HG03558 (cell line): ENCODE measurements around the gene ASB4.
"Not testable (repeated sequence)": the region's sequence is repeated elsewhere in the genome, so short reads cannot be mapped to it uniquely, and the experiment has no call there.

Experiments used
- ATAC-seq: cut with Tn5 transposase; IDR thresholded peaks from one replicate; pipeline ENCODE4 v1.9.1; 2021; ENCODE audit warnings: moderate number of reproducible peaks; ENCODE audit not compliant: unreplicated experiment; ENCODE audit errors: extremely low read depth

Gene ASB4

GRCh38 chr7:95476904-95477594 is 8.7 kb upstream of the ASB4 start:
- ATAC-seq: no peak

- no peak for ATAC-seq
Measured at GRCh38 chr7:95478272-95479037, 7.3 kb upstream of the ASB4 start.

- no peak for ATAC-seq
Measured at GRCh38 chr7:95479992-95480624, 5.6 kb upstream of the ASB4 start.

- ATAC-seq: no peak
Measured at GRCh38 chr7:95481271-95482165, 4.2 kb upstream of the ASB4 start.

GRCh38 chr7:95482424-95482823 is 3.3 kb upstream of the ASB4 start:
- no peak for ATAC-seq

GRCh38 chr7:95490231-95490762 is 4.6 kb downstream of the ASB4 start:
- ATAC-seq: no peak

- no peak for ATAC-seq
Measured at GRCh38 chr7:95491201-95491600, 5.5 kb downstream of the ASB4 start.

- ATAC-seq: no peak
Measured at GRCh38 chr7:95491634-95492314, 6.0 kb downstream of the ASB4 start.

GRCh38 chr7:95493247-95493646 is 7.5 kb downstream of the ASB4 start:
- no peak for ATAC-seq

- ATAC-seq: no peak
Measured at GRCh38 chr7:95493844-95494243, 8.1 kb downstream of the ASB4 start.

- peak; percentile 96 for ATAC-seq
Measured at GRCh38 chr7:95501261-95501832, 15.6 kb downstream of the ASB4 start.

GRCh38 chr7:95502403-95502802 is 16.7 kb downstream of the ASB4 start:
- no peak for ATAC-seq

- ATAC-seq: no peak
Measured at GRCh38 chr7:95503271-95504131, 17.8 kb downstream of the ASB4 start.

- not testable (repeated sequence) for ATAC-seq
Measured at GRCh38 chr7:95504132-95504588, 18.4 kb downstream of the ASB4 start.

GRCh38 chr7:95508780-95509179 is 23.0 kb downstream of the ASB4 start:
- no peak for ATAC-seq

- no peak for ATAC-seq
Measured at GRCh38 chr7:95509199-95509598, 23.5 kb downstream of the ASB4 start.

- peak; percentile 89 for ATAC-seq
Measured at GRCh38 chr7:95511716-95512260, 26.0 kb downstream of the ASB4 start.

- peak; percentile 85 for ATAC-seq
Measured at GRCh38 chr7:95517458-95517857, 31.7 kb downstream of the ASB4 start.
